Thoracic aorta (tissue), 2 donors: ENCODE measurements around the gene WFDC5. TPM values are rescaled to one million over a fixed set of nuclear protein-coding genes. Genes with fewer than 3 reads are reported as not detected.

Experiments used
- ATAC-seq: fragments of 150-250 bp; one replicate; pipeline ENCODE4 v1.8.0; 2017; ENCODE audit warnings: low read depth; ENCODE audit not compliant: insufficient number of reproducible peaks, low FRiP score
- DNase-seq: peaks from one replicate; pipeline ENCODE4 v3.0.0-alpha.2; 2020; ENCODE audit warnings: low spot score
- H3K27ac ChIP-seq, 2 donors: fragments of 200-600 bp; sonication (generic); 1 replicate in 1 of 2; 2 replicates in 1 of 2; pipeline ENCODE4 v1.5.1; 2016; ENCODE audit warnings: mild to moderate bottlenecking in 2 of 2, moderate library complexity in 2 of 2
- H3K27me3 ChIP-seq: fragments of 200-600 bp; sonication (generic); replicated peaks from 2 replicates; pipeline ENCODE4 v1.6.0; 2016; ENCODE audit warnings: mild to moderate bottlenecking; ENCODE audit not compliant: insufficient read depth
- H3K36me3 ChIP-seq: fragments of 200-600 bp; sonication (generic); one replicate; pipeline ENCODE4 v1.5.1; 2016
- H3K4me1 ChIP-seq, 2 donors: fragments of 200-600 bp; sonication (generic); 1 replicate in 1 of 2; 2 replicates in 1 of 2; pipeline versions ENCODE4 v1.5.1 to v1.6.0; 2016; ENCODE audit warnings: low read depth in 2 of 2, mild to moderate bottlenecking in 1 of 2; ENCODE audit not compliant: control insufficient read depth in 1 of 2
- H3K4me3 ChIP-seq: fragments of 200-600 bp; sonication (generic); 2 replicates; pipeline ENCODE4 v1.5.1; 2016; ENCODE audit warnings: mild to moderate bottlenecking
- H3K9me3 ChIP-seq: fragments of 200-600 bp; sonication (generic); 2 replicates; pipeline ENCODE4 v1.5.1; 2016
- CTCF ChIP-seq: fragments of 200-600 bp; sonication (generic); IDR thresholded peaks from one replicate; pipeline ENCODE4 v1.5.1; 2019; ENCODE audit warnings: antibody characterized with exemption
- total RNA-seq, 2 donors: library from RNA; depleted of rRNA; stranded (reverse); fragments of >200 nt; gene quantifications; one replicate each; pipeline versions ENCODE4 v1.1.0 to v1.2.3, GENCODE V29; 2016

Gene WFDC5
- total RNA-seq, 2 donors from 2014 or later, result not detected

- ATAC-seq (no peak), DNase-seq (no peak)
- no peaks in the 10 kb centered on the region for H3K9me3 ChIP-seq
- H3K27me3 ChIP-seq, result no peaks in the 10 kb centered on the region
- no peaks in the 10 kb centered on the region for H3K36me3 ChIP-seq
- no peak overlapping the region for H3K27ac ChIP-seq
- H3K4me3 ChIP-seq, result no peak overlapping the region
- no peaks in the 10 kb centered on the region for H3K4me1 ChIP-seq
- TF ChIP-seq CTCF, result no peak
Measured at GRCh38 chr20:45091366-45091765, 23.6 kb downstream of the WFDC5 start.

- no peaks in the 10 kb centered on the region for H3K9me3 ChIP-seq
- H3K27me3 ChIP-seq, result no peaks in the 10 kb centered on the region
- no peaks in the 10 kb centered on the region for H3K4me1 ChIP-seq
- H3K4me3 ChIP-seq, result no peak overlapping the region
- DNase-seq, result no peak
- H3K27ac ChIP-seq, result no peak overlapping the region
- no peak for TF ChIP-seq CTCF
- no peak for ATAC-seq
- H3K36me3 ChIP-seq, result no peaks in the 10 kb centered on the region
Measured at GRCh38 chr20:45090481-45090880, 24.5 kb downstream of the WFDC5 start.

- no peak for ATAC-seq
- no peak overlapping the region for H3K27ac ChIP-seq
- TF ChIP-seq CTCF, result no peak
Measured at GRCh38 chr20:45088247-45088646, 26.7 kb downstream of the WFDC5 start.

GRCh38 chr20:45087814-45088213 lies 27.2 kb downstream of the WFDC5 start:
- no peak for ATAC-seq
- TF ChIP-seq CTCF, result no peak
- no peak for DNase-seq

More at GRCh38 chr20:45088247-45088646, 26.7 kb downstream of the WFDC5 start:
- H3K36me3 ChIP-seq, result no peaks in the 10 kb centered on the region
- H3K9me3 ChIP-seq, result no peaks in the 10 kb centered on the region
- no peaks in the 10 kb centered on the region for H3K27me3 ChIP-seq
- DNase-seq, result no peak
- H3K4me3 ChIP-seq, result no peak overlapping the region
- no peaks in the 10 kb centered on the region for H3K4me1 ChIP-seq

GRCh38 chr20:45087097-45087790 lies 27.7 kb downstream of the WFDC5 start:
- no peaks in the 10 kb centered on the region for H3K27me3 ChIP-seq
- ATAC-seq (no peak), DNase-seq (no peak)
- H3K9me3 ChIP-seq, result no peaks in the 10 kb centered on the region
- no peaks in the 10 kb centered on the region for H3K4me1 ChIP-seq
- H3K27ac ChIP-seq, result no peak overlapping the region
- H3K4me3 ChIP-seq, result no peak overlapping the region
- H3K36me3 ChIP-seq, result peaks cover 6% of the 10 kb centered on the region
- TF ChIP-seq CTCF, result no peak

More at GRCh38 chr20:45087814-45088213, 27.2 kb downstream of the WFDC5 start:
- no peak overlapping the region for H3K4me3 ChIP-seq
- no peaks in the 10 kb centered on the region for H3K4me1 ChIP-seq
- no peaks in the 10 kb centered on the region for H3K9me3 ChIP-seq
- H3K27me3 ChIP-seq, result no peaks in the 10 kb centered on the region
- no peak overlapping the region for H3K27ac ChIP-seq
- peaks cover under 1% of the 10 kb centered on the region for H3K36me3 ChIP-seq
